CD4-positive, alpha-beta T cell (primary cell): Measurements from ENCODE around the gene CADM1. TPM values are rescaled to one million over a fixed set of nuclear protein-coding genes. Genes with fewer than 3 reads are reported as not detected.

Experiments used
- ATAC-seq: fragments of 200-7000 bp; cut with Tn5 transposase; one replicate; pipeline ENCODE4 v1.10.0; 2022; ENCODE audit warnings: mild to moderate bottlenecking; ENCODE audit not compliant: poor library complexity
- CTCF ChIA-PET: fragments of 350-600 bp; sonication (Branson Sonifier 250); formaldehyde crosslinking; loops from one replicate; lab custom pipeline; 2021; ENCODE audit warnings: antibody characterized with exemption, inconsistent platforms; lab: Charles Lee
- POLR2A ChIA-PET: fragments of 350-600 bp; sonication (Branson Sonifier 250); formaldehyde crosslinking; loops from one replicate; lab custom pipeline; 2021; ENCODE audit warnings: antibody characterized with exemption, inconsistent platforms; lab: Charles Lee
- DNase-seq, 14 experiments: peaks; one replicate each; pipeline ENCODE4 v3.0.0-alpha.2; 2013 to 2020; ENCODE audit warnings: mixed read lengths in 2 of 14
- H3K27ac ChIP-seq, 2 donors: one replicate each; pipeline versions ENCODE4 v1.5.1 to v1.7.0; 2013; ENCODE audit warnings: low read length in 2 of 2, low read depth in 1 of 2, mild to moderate bottlenecking in 1 of 2
- H3K27me3 ChIP-seq, 2 experiments: 1 replicate in 1 of 2; 2 replicates in 1 of 2; pipeline versions ENCODE4 v1.6.1 to v1.7.0; 2013; ENCODE audit warnings: low read length in 2 of 2, control low read depth in 1 of 2, mild to moderate bottlenecking in 1 of 2, moderate library complexity in 1 of 2; ENCODE audit not compliant: insufficient read depth in 2 of 2, control insufficient read depth in 1 of 2
- H3K36me3 ChIP-seq: one replicate; pipeline ENCODE4 v1.6.1; 2013; ENCODE audit warnings: low read length, control low read depth; ENCODE audit not compliant: insufficient read depth
- H3K4me1 ChIP-seq: one replicate; pipeline ENCODE4 v1.6.1; 2013; ENCODE audit warnings: low read length, control low read depth; ENCODE audit not compliant: insufficient read depth
- H3K4me3 ChIP-seq: one replicate; pipeline ENCODE4 v1.5.1; 2013; ENCODE audit warnings: mild to moderate bottlenecking, low read length, moderate library complexity
- H3K9me3 ChIP-seq, 2 experiments: 1 replicate in 1 of 2; 2 replicates in 1 of 2; pipeline versions ENCODE4 v1.6.1 to v1.7.0; 2013; ENCODE audit warnings: low read length in 2 of 2, mild to moderate bottlenecking in 2 of 2, control low read depth in 1 of 2, moderate library complexity in 1 of 2; ENCODE audit not compliant: control insufficient read depth in 1 of 2, insufficient read depth in 1 of 2
- H3K27ac Mint-ChIP-seq: one replicate; pipeline ENCODE4 v1.8.0; 2020; ENCODE audit warnings: mixed read lengths
- H3K27me3 Mint-ChIP-seq: one replicate; pipeline ENCODE4 v1.8.0; 2021; ENCODE audit warnings: mixed read lengths
- H3K36me3 Mint-ChIP-seq: one replicate; pipeline ENCODE4 v1.8.0; 2021; ENCODE audit warnings: low read depth, mixed read lengths
- H3K4me1 Mint-ChIP-seq: one replicate; pipeline ENCODE4 v1.8.0; 2021; ENCODE audit warnings: low read depth, mixed read lengths
- H3K4me3 Mint-ChIP-seq: one replicate; pipeline ENCODE4 v1.8.0; 2020; ENCODE audit warnings: mild to moderate bottlenecking, mixed read lengths
- H3K9me3 Mint-ChIP-seq: one replicate; pipeline ENCODE4 v1.8.0; 2020; ENCODE audit warnings: mixed read lengths
- intact Hi-C, 2 experiments: fragments of 100-400 bp; cut with DNase I in 1 of 2; cut with micrococcal nuclease in 1 of 2; formaldehyde crosslinking; loops; one replicate each; pipeline versions ENCODE4 v1.15.1 to v1.9.0; 2023 to 2025; cut with DNase I, micrococcal nuclease
- total RNA-seq, 174 experiments: library from RNA in 2 of 174; stranded (reverse) in 2 of 174; gene quantifications; one replicate each; pipeline ENCODE4 v1.2.3 and lab custom pipeline; 2021 to 2026
- TF ChIP-seq, protein P1 (sequence below): fragments of 200-600 bp; IDR thresholded peaks from one replicate; pipeline ENCODE4 v1.8.0; 2022; ENCODE audit warnings: antibody characterized with exemption, mild to moderate bottlenecking

The CADM1 gene
- total RNA-seq, 2 experiments from 2014 or later: 1.1 to 1.4 TPM

GRCh38 chr11:115499241-115499799 lies 4.9 kb downstream of the CADM1 start:
- H3K36me3 ChIP-seq: no peaks in the 10 kb centered on the region
- ChIA-PET POLR2A (no interaction called here), CTCF (no interaction called here)
- H3K4me1 ChIP-seq: peaks cover 26% of the 10 kb centered on the region
- H3K27ac ChIP-seq: no peak overlapping the region
- H3K4me3 Mint-ChIP-seq: no peak overlapping the region
- H3K9me3 Mint-ChIP-seq: no peaks in the 10 kb centered on the region
- ATAC-seq: no peak
- H3K9me3 ChIP-seq: peaks cover 0 to 15% of the 10 kb centered on the region in 2 experiments
- H3K27me3 Mint-ChIP-seq: peaks cover 33% of the 10 kb centered on the region
- no peaks in the 10 kb centered on the region for H3K4me1 Mint-ChIP-seq
- no peak for DNase-seq
- TF ChIP-seq, protein P1, sequence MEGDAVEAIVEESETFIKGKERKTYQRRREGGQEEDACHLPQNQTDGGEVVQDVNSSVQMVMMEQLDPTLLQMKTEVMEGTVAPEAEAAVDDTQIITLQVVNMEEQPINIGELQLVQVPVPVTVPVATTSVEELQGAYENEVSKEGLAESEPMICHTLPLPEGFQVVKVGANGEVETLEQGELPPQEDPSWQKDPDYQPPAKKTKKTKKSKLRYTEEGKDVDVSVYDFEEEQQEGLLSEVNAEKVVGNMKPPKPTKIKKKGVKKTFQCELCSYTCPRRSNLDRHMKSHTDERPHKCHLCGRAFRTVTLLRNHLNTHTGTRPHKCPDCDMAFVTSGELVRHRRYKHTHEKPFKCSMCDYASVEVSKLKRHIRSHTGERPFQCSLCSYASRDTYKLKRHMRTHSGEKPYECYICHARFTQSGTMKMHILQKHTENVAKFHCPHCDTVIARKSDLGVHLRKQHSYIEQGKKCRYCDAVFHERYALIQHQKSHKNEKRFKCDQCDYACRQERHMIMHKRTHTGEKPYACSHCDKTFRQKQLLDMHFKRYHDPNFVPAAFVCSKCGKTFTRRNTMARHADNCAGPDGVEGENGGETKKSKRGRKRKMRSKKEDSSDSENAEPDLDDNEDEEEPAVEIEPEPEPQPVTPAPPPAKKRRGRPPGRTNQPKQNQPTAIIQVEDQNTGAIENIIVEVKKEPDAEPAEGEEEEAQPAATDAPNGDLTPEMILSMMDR: no peak
- peaks cover 34 to 67% of the 10 kb centered on the region in 2 experiments for H3K27me3 ChIP-seq
- H3K27ac Mint-ChIP-seq: no peak overlapping the region
- no peak overlapping the region for H3K4me3 ChIP-seq
- no peaks in the 10 kb centered on the region for H3K36me3 Mint-ChIP-seq
- intact Hi-C loops: no loop called here

GRCh38 chr11:115498354-115498753 lies 5.9 kb downstream of the CADM1 start:
- Mint-ChIP-seq H3K27ac (no peak overlapping the region), H3K36me3 (no peaks in the 10 kb centered on the region), H3K27me3 (peaks cover 37% of the 10 kb centered on the region), H3K9me3 (no peaks in the 10 kb centered on the region), H3K4me1 (no peaks in the 10 kb centered on the region), H3K4me3 (no peak overlapping the region)
- Histone ChIP-seq H3K27ac (no peak overlapping the region), H3K36me3 (no peaks in the 10 kb centered on the region), H3K27me3 (peaks cover 25 to 57% of the 10 kb centered on the region in 2 experiments), H3K4me3 (no peak overlapping the region), H3K4me1 (peaks cover 17% of the 10 kb centered on the region), H3K9me3 (peaks cover 0 to 5% of the 10 kb centered on the region in 2 experiments)
- intact Hi-C loops: no loop called here
- no peak for ATAC-seq
- DNase-seq: no peak
- TF ChIP-seq, protein P1: no peak
- ChIA-PET POLR2A (no interaction called here), CTCF (no interaction called here)

- intact Hi-C loops: no loop called here
- Mint-ChIP-seq H3K9me3 (no peaks in the 10 kb centered on the region), H3K27ac (no peak overlapping the region), H3K4me3 (no peak overlapping the region), H3K27me3 (peaks cover 37% of the 10 kb centered on the region), H3K36me3 (no peaks in the 10 kb centered on the region), H3K4me1 (no peaks in the 10 kb centered on the region)
- no peak for ATAC-seq
- DNase-seq: no peak
- H3K9me3 ChIP-seq: no peaks in the 10 kb centered on the region
- ChIA-PET POLR2A (no interaction called here), CTCF (no interaction called here)
- H3K4me1 ChIP-seq: peaks cover 8% of the 10 kb centered on the region
- TF ChIP-seq, protein P1: no peak
- H3K27ac ChIP-seq: no peak overlapping the region
- H3K36me3 ChIP-seq: no peaks in the 10 kb centered on the region
- H3K27me3 ChIP-seq: peaks cover 20 to 47% of the 10 kb centered on the region in 2 experiments
- no peak overlapping the region for H3K4me3 ChIP-seq
Observed at GRCh38 chr11:115497303-115497702, 6.9 kb downstream of the CADM1 start.
